Measurements from ENCODE around the gene ARGLU1.

Gene ARGLU1

GRCh38 chr13:106586648-106587166 lies 18.8 kb upstream of the ARGLU1 start:
- no peak for DNase-seq (ENCODE audit: low spot score)

- no peak for DNase-seq (ENCODE audit: low spot score)
Observed at GRCh38 chr13:106581225-106581624, 13.3 kb upstream of the ARGLU1 start.

- DNase-seq (ENCODE audit: low spot score): no peak
Observed at GRCh38 chr13:106575896-106576295, 8.0 kb upstream of the ARGLU1 start.

GRCh38 chr13:106573868-106574267 lies 5.9 kb upstream of the ARGLU1 start:
- DNase-seq (ENCODE audit: low spot score): peak; percentile 57

GRCh38 chr13:106573284-106573846 lies 5.4 kb upstream of the ARGLU1 start:
- peak; percentile 79 for DNase-seq (ENCODE audit: low spot score)

- DNase-seq (ENCODE audit: low spot score): peak; percentile 60
Observed at GRCh38 chr13:106570299-106570852, 2.4 kb upstream of the ARGLU1 start.

GRCh38 chr13:106569233-106570095 lies 1.5 kb upstream of the ARGLU1 start:
- DNase-seq (ENCODE audit: low spot score): no peak

GRCh38 chr13:106568299-106569003 lies 514 bp upstream of the ARGLU1 start:
- DNase-seq (ENCODE audit: low spot score): no peak

GRCh38 chr13:106566641-106567473 lies 1.1 kb downstream of the ARGLU1 start:
- DNase-seq (ENCODE audit: low spot score): peak; percentile 80

- no peak for DNase-seq (ENCODE audit: low spot score)
Observed at GRCh38 chr13:106565127-106565775, 2.7 kb downstream of the ARGLU1 start.

- DNase-seq (ENCODE audit: low spot score): no peak
Observed at GRCh38 chr13:106562301-106562700, 5.6 kb downstream of the ARGLU1 start.

- DNase-seq (ENCODE audit: low spot score): no peak
Observed at GRCh38 chr13:106561551-106562170, 6.3 kb downstream of the ARGLU1 start.

- DNase-seq (ENCODE audit: low spot score): no peak
Observed at GRCh38 chr13:106560821-106561220, 7.1 kb downstream of the ARGLU1 start.

- no peak for DNase-seq (ENCODE audit: low spot score)
Observed at GRCh38 chr13:106558527-106558926, 9.4 kb downstream of the ARGLU1 start.

GRCh38 chr13:106555631-106556328 lies 12.2 kb downstream of the ARGLU1 start:
- no peak for DNase-seq (ENCODE audit: low spot score)

GRCh38 chr13:106551751-106552150 lies 16.2 kb downstream of the ARGLU1 start:
- DNase-seq (ENCODE audit: low spot score): no peak

- no peak for DNase-seq (ENCODE audit: low spot score)
Observed at GRCh38 chr13:106551350-106551749, 16.6 kb downstream of the ARGLU1 start.

GRCh38 chr13:106550570-106551135 lies 17.3 kb downstream of the ARGLU1 start:
- no peak for DNase-seq (ENCODE audit: low spot score)

- DNase-seq (ENCODE audit: low spot score): no peak
Observed at GRCh38 chr13:106548064-106548696, 19.8 kb downstream of the ARGLU1 start.
